SH-SY5Y (cell line): Measurements from ENCODE around the gene LRBA.

Source experiments
- GATA2 ChIP-seq: IDR thresholded peaks from 2 replicates; pipeline ENCODE4 v1.6.1; 2011; ENCODE audit warnings: mild to moderate bottlenecking, low read depth, low read length
- GATA3 ChIP-seq: IDR thresholded peaks from 2 replicates; pipeline ENCODE4 v1.6.1; 2011; ENCODE audit warnings: low read depth, mild to moderate bottlenecking, low read length, moderate library complexity

GRCh38 chr4:150421612-150422011 lies 593.5 kb downstream of the LRBA start:
- TF ChIP-seq GATA2 (no peak), GATA3 (no peak)
